Right atrium auricular region (tissue), 2 donors: ENCODE data around the gene OR52A1. TPM values are rescaled to one million over a fixed set of nuclear protein-coding genes. Genes with fewer than 3 reads are reported as not detected.
"Not testable (repeated sequence)": the region's sequence is repeated elsewhere in the genome, so short reads cannot be mapped to it uniquely, and the experiment has no call there.

Experiments used
- DNase-seq: peaks from one replicate; pipeline ENCODE4 v3.0.0-alpha.2; 2019; ENCODE audit warnings: low spot score
- H3K27ac ChIP-seq, 2 donors: fragments of 200-600 bp; sonication (generic); 1 replicate in 1 of 2; 2 replicates in 1 of 2; pipeline ENCODE4 v1.5.1; 2016 to 2019
- H3K27me3 ChIP-seq, 2 donors: fragments of 200-600 bp; sonication (generic); one replicate each; pipeline versions ENCODE4 v1.5.1 to v1.6.0; 2017 to 2019
- H3K36me3 ChIP-seq: fragments of 200-600 bp; sonication (generic); one replicate; pipeline ENCODE4 v1.5.1; 2016
- H3K4me1 ChIP-seq, 2 donors: fragments of 200-600 bp; sonication (generic); one replicate each; pipeline versions ENCODE4 v1.5.1 to v1.6.0; 2017 to 2019
- H3K4me3 ChIP-seq, 2 donors: fragments of 200-600 bp; sonication (generic); 1 replicate in 1 of 2; 2 replicates in 1 of 2; pipeline ENCODE4 v1.5.1; 2017 to 2019; ENCODE audit warnings: mild to moderate bottlenecking in 1 of 2, moderate library complexity in 1 of 2
- H3K9me3 ChIP-seq, 2 donors: fragments of 200-600 bp; sonication (generic); one replicate each; pipeline ENCODE4 v1.5.1; 2019
- CTCF ChIP-seq, 2 donors: fragments of 200-600 bp; sonication (generic); IDR thresholded peaks; one replicate each; pipeline ENCODE4 v1.5.1; 2019; ENCODE audit warnings: antibody characterized with exemption in 2 of 2
- total RNA-seq, 2 donors: library from RNA; depleted of rRNA; stranded (reverse); fragments of >200 nt; gene quantifications; one replicate each; pipeline ENCODE4 v1.1.0, GENCODE V29; 2016

OR52A1 gene
- total RNA-seq, 2 donors from 2014 or later, result not detected

GRCh38 chr11:5160217-5160616, 5.7 kb upstream of the OR52A1 start:
- DNase-seq, H3K27me3 ChIP-seq, H3K9me3 ChIP-seq, H3K36me3 ChIP-seq, H3K4me3 ChIP-seq, H3K27ac ChIP-seq, H3K4me1 ChIP-seq: not testable (repeated sequence)

GRCh38 chr11:5159806-5160205, 5.2 kb upstream of the OR52A1 start:
- Histone ChIP-seq H3K27ac (no peak overlapping the region), H3K4me3 (no peak overlapping the region), H3K27me3 (no peaks in the 10 kb centered on the region), H3K36me3 (no peaks in the 10 kb centered on the region), H3K4me1 (no peaks in the 10 kb centered on the region), H3K9me3 (no peaks in the 10 kb centered on the region)
- TF ChIP-seq CTCF (IDR thresholded peaks at IDR 0.05), result no peak
- DNase-seq, result no peak

- Histone ChIP-seq H3K4me3 (no peak overlapping the region), H3K9me3 (no peaks in the 10 kb centered on the region), H3K27me3 (no peaks in the 10 kb centered on the region), H3K27ac (no peak overlapping the region), H3K4me1 (no peaks in the 10 kb centered on the region), H3K36me3 (no peaks in the 10 kb centered on the region)
- DNase-seq, result no peak
- TF ChIP-seq CTCF (IDR thresholded peaks at IDR 0.05), result no peak
These were observed 754 bp downstream of the OR52A1 start for GRCh38 chr11:5153574-5154431.

- H3K9me3 ChIP-seq, result no peaks in the 10 kb centered on the region
- no peak overlapping the region for H3K27ac ChIP-seq
- no peaks in the 10 kb centered on the region for H3K4me1 ChIP-seq
- no peaks in the 10 kb centered on the region for H3K36me3 ChIP-seq
- no peak overlapping the region for H3K4me3 ChIP-seq
- TF ChIP-seq CTCF (IDR thresholded peaks at IDR 0.05), result no peak
- no peaks in the 10 kb centered on the region for H3K27me3 ChIP-seq
- no peak for DNase-seq
These were observed 2.8 kb downstream of the OR52A1 start for GRCh38 chr11:5151713-5152153.

GRCh38 chr11:5144206-5144605, 10.4 kb downstream of the OR52A1 start:
- not testable (repeated sequence) for H3K36me3 ChIP-seq, H3K4me1 ChIP-seq, H3K27me3 ChIP-seq, H3K27ac ChIP-seq, DNase-seq, H3K9me3 ChIP-seq, H3K4me3 ChIP-seq

- no peaks in the 10 kb centered on the region for H3K9me3 ChIP-seq
- H3K27me3 ChIP-seq, result no peaks in the 10 kb centered on the region
- DNase-seq, result no peak
- TF ChIP-seq CTCF (IDR thresholded peaks at IDR 0.05), result no peak
- H3K36me3 ChIP-seq, result no peaks in the 10 kb centered on the region
- no peak within 1 kb of the TSS for H3K4me3 ChIP-seq
- H3K27ac ChIP-seq, result no peak within 1 kb of the TSS
- no peaks in the 10 kb centered on the region for H3K4me1 ChIP-seq
These were observed 16.6 kb downstream of the OR52A1 start, which contains the start of gene OR52A5 for GRCh38 chr11:5137996-5138395. Gene OR52A5, minus strand, starts transcription at chr11:5138356. Its CDS starts 5,714 bp downstream, at chr11:5132642.

- Histone ChIP-seq H3K4me1 (no peaks in the 10 kb centered on the region), H3K9me3 (no peaks in the 10 kb centered on the region), H3K4me3 (no peak overlapping the region), H3K27me3 (no peaks in the 10 kb centered on the region), H3K27ac (no peak overlapping the region), H3K36me3 (no peaks in the 10 kb centered on the region)
- DNase-seq, result no peak
- no peak for TF ChIP-seq CTCF (IDR thresholded peaks at IDR 0.05)
These were observed 17.5 kb downstream of the OR52A1 start for GRCh38 chr11:5137014-5137413.
